Measurements from ENCODE around the gene PICALM. TPM values are rescaled to one million over a fixed set of nuclear protein-coding genes. Genes with fewer than 3 reads are reported as not detected.

Gene PICALM
- total and polyA plus RNA-seq, 10 of the 15 experiments (the other 5 are each of a cell fraction or from before 2014, with no cell fraction given) = 4.3 to 150 (median 41.8) TPM

- TF ChIP-seq, protein P1, sequence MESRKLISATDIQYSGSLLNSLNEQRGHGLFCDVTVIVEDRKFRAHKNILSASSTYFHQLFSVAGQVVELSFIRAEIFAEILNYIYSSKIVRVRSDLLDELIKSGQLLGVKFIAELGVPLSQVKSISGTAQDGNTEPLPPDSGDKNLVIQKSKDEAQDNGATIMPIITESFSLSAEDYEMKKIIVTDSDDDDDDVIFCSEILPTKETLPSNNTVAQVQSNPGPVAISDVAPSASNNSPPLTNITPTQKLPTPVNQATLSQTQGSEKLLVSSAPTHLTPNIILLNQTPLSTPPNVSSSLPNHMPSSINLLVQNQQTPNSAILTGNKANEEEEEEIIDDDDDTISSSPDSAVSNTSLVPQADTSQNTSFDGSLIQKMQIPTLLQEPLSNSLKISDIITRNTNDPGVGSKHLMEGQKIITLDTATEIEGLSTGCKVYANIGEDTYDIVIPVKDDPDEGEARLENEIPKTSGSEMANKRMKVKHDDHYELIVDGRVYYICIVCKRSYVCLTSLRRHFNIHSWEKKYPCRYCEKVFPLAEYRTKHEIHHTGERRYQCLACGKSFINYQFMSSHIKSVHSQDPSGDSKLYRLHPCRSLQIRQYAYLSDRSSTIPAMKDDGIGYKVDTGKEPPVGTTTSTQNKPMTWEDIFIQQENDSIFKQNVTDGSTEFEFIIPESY (IDR thresholded peaks at IDR 0.05) = no peak
- TF ChIP-seq WRNIP1 (IDR thresholded peaks at IDR 0.05; ENCODE audit: borderline replicate concordance, low read depth, low read length) (no peak), ZNF274 (IDR thresholded peaks at IDR 0.05; ENCODE audit: insufficient read depth, insufficient read length) (no peak), PAX5 (IDR thresholded peaks at IDR 0.05; ENCODE audit: borderline replicate concordance, low read depth, low read length) (no peak), JUNB (IDR thresholded peaks at IDR 0.05) (no peak), BHLHE40 (IDR thresholded peaks at IDR 0.05; ENCODE audit: borderline replicate concordance in 1 of 2, low read depth in 2 of 2, low read length in 1 of 2) (no peak)
- TF ChIP-seq, protein P2, sequence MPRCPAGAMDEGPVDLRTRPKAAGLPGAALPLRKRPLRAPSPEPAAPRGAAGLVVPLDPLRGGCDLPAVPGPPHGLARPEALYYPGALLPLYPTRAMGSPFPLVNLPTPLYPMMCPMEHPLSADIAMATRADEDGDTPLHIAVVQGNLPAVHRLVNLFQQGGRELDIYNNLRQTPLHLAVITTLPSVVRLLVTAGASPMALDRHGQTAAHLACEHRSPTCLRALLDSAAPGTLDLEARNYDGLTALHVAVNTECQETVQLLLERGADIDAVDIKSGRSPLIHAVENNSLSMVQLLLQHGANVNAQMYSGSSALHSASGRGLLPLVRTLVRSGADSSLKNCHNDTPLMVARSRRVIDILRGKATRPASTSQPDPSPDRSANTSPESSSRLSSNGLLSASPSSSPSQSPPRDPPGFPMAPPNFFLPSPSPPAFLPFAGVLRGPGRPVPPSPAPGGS (IDR thresholded peaks at IDR 0.05; ENCODE audit: borderline replicate concordance, insufficient read depth, low read depth, low read length, poor library complexity, severe bottlenecking) = no peak
Observed at GRCh38 chr11:85970593-85970992, 98.3 kb downstream of the PICALM start (continued).

DNA sequence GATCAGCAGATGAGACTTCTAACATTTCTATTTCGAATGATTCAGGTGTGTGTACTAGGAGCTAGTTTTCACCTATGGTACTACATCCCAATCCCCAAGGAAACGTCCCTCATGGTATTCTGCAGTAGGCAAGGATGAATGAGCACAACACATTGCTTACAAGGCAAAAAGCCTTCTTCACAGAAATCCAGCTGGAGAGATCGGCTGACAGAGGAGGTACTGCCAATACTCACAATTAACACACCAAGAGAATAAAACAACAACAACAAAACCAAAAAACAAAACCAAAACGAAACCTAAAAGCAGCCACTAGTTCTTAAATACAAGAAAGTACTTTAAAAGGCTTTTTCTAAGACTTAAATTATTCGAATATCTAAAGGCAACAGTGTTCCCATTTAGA, 101.4 kb downstream of the PICALM start:
- CTCF ChIA-PET = interaction anchor here (0.5 kb wide), 1 partner anchor 606 kb away, joined by 5 read pairs; no protein-coding TSS in a partner anchor
- TF ChIP-seq HDAC2 (IDR thresholded peaks at IDR 0.05) (no peak), SRF (IDR thresholded peaks at IDR 0.05; ENCODE audit: low read depth in 2 of 2, low read length in 2 of 2) (no peak), SIX5 (IDR thresholded peaks at IDR 0.05; ENCODE audit: low read depth, low read length, severe bottlenecking) (no peak), JUNB (IDR thresholded peaks at IDR 0.05) (no peak), ZNF207 (IDR thresholded peaks at IDR 0.05; ENCODE audit: borderline replicate concordance) (no peak), FOS (IDR thresholded peaks at IDR 0.05; ENCODE audit: borderline replicate concordance, extremely low read depth, insufficient read length) (no peak), BRCA1 (IDR thresholded peaks at IDR 0.05; ENCODE audit: low read depth, low read length) (no peak), NRF1 (conservative IDR thresholded peaks at IDR 0.05; ENCODE audit: low read depth, low read length) (no peak), RFX5 (IDR thresholded peaks at IDR 0.05; ENCODE audit: low read depth, low read length) (no peak), POLR2AphosphoS5 (IDR thresholded peaks at IDR 0.05; ENCODE audit: low read length) (no peak), SP1 (IDR thresholded peaks at IDR 0.05; ENCODE audit: low read depth, low read length) (no peak), RBBP5 (conservative IDR thresholded peaks at IDR 0.05) (no peak), PKNOX1 (IDR thresholded peaks at IDR 0.05) (no peak), IRF4 (IDR thresholded peaks at IDR 0.05; ENCODE audit: low read depth, low read length) (no peak), ZBED1 (IDR thresholded peaks at IDR 0.05; ENCODE audit: borderline replicate concordance) (no peak), SPI1 (IDR thresholded peaks at IDR 0.05; ENCODE audit: borderline replicate concordance, insufficient read depth, low read depth, low read length) (no peak)

More for the DNA sequence above, 101.4 kb downstream of the PICALM start:
- Histone ChIP-seq H3K36me3 (ENCODE audit: control insufficient read depth in 2 of 2, insufficient read depth in 2 of 2, low read length in 1 of 2) (peaks cover 11 to 50% of the 10 kb centered on the region in 2 experiments), H2AFZ (ENCODE audit: control insufficient read depth, low read depth, low read length) (no peak overlapping the region), H3K4me3 (no peak overlapping the region), H3K79me2 (ENCODE audit: control insufficient read depth, insufficient read depth, low read length) (peaks cover 2% of the 10 kb centered on the region), H3K27me3 (replicated peaks in 1 of 2; ENCODE audit: control insufficient read depth in 2 of 2, insufficient read depth in 2 of 2, low read length in 1 of 2) (no peaks in the 10 kb centered on the region), H3K9ac (ENCODE audit: control insufficient read depth, insufficient read depth, low read length) (no peak overlapping the region), H3K27ac (ENCODE audit: control insufficient read depth, insufficient read depth) (no peak overlapping the region), H3K4me1 (ENCODE audit: control insufficient read depth, insufficient read depth, low read length) (no peaks in the 10 kb centered on the region; the same call in 1 of the 2 replicates), H3K4me2 (ENCODE audit: control insufficient read depth, insufficient read depth) (no peak overlapping the region), H3K9me3 (replicated peaks; ENCODE audit: control insufficient read depth, insufficient read depth, low read length) (no peaks in the 10 kb centered on the region), H4K20me1 (ENCODE audit: control insufficient read depth, insufficient read depth) (no peaks in the 10 kb centered on the region)
- intact Hi-C loops (cut with micrococcal nuclease; ENCODE audit: unreplicated experiment) = no loop called here
- SMC1A ChIA-PET (ENCODE audit: uncharacterized antibody, unreplicated experiment) = interaction anchor here (1.1 kb wide), 1 partner anchor 251 kb away, joined by 5 read pairs; no protein-coding TSS in a partner anchor
- no TSS peak for BruUV-seq (replicated peaks)
- RAD21 ChIA-PET (ENCODE audit: unreplicated experiment) = no interaction called here
- DNase-seq (ENCODE audit: low read depth, low spot score) (no peak), ATAC-seq (no peak), FAIRE-seq (no peak)
- POLR2A ChIA-PET = no interaction called here
- in situ Hi-C loops (cut with MboI) = no loop called here
- 87% methylated on average over 5 of the region's 5 CpGs for WGBS (ENCODE audit: insufficient coverage, insufficient replicate concordance, low lambda C conversion rate, missing lambda C conversion rate)

All from GM12878 (cell line).